Measurements from ENCODE around the gene PHLDA1. TPM values are rescaled to one million over a fixed set of nuclear protein-coding genes. Genes with fewer than 3 reads are reported as not detected.
"Not testable (repeated sequence)": the region's sequence is repeated elsewhere in the genome, so short reads cannot be mapped to it uniquely, and the experiment has no call there.

PHLDA1 gene
- total RNA-seq, 1 donor from 2014 or later, result 24.8 TPM

DNA sequence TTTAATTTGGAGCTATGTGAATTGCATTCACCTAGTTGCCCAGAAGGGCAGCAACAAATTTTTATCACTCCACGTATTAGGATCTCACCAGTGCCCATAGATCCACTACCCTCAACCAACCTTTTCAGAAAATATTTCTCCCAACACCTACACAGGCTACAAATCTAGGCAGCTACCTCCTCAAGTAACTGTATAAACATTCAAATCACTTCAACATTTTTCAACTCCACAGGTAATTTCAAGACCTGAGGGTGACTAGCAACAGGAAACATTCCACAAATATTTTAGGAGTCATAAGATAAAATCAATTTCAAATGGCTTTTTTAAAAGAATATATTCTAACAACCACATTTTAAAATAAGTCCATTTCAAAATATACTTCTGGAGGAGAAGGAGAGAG is 12.9 kb downstream of the PHLDA1 start:
- DNase-seq, result no peak

DNA sequence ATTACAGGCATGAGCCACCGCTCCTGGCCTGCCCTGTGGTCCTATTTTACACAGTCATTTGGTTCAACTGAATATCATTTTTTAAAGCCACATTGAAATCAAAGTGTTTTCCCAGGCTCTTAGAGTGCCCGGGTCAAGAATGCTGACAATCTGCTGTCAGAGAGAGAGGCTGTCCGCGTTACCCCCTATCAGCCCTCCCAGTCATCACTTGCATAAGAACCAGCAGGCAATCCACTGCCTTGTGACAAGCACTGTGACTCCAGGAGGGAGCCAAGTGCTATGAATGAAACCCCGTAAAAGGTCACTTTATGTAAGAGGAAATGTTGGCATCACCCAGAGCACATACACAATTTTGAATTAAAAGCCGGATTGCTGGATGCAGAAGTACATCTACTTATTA is 13.5 kb downstream of the PHLDA1 start:
- no peak for DNase-seq

DNA sequence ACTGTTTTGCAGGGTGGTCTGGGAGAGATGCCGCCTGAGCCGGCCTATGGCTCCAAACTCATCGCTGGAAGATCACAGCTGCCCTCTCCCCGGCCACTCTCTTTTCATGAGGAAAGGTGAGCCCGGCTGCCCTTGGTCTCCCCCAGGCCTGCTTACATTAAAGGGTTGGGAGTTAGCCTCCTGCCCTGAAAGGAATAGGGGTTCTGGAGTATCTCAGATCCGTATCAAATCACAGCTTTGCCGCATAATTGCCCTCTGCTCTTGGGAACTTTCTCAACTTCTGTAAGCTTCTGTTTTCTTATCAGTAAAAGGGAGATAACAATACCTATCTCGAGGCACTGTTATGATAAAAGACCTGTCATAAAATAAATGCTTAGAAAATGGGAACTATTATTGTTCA is 17.6 kb downstream of the PHLDA1 start:
- no peak for DNase-seq

DNA sequence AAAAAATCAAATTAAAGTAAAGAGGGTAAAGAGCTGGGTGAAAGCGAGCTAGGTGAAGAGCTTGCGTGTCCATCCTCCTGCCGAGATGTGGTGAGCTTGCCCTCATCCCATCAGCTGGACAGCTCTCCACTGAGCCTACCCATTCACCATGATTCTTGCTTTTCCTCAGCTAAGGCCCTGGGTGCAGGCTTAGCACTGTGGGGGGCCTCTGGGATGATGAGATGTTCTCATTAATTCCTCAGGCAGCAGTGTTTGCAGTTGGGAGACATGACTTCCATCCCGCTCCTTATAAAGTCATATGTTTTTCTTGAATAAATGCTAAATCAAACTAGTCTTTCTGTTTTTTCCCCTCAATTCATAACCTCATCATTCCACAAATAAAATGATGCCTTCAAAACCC is 18.0 kb downstream of the PHLDA1 start:
- no peak for DNase-seq

DNA sequence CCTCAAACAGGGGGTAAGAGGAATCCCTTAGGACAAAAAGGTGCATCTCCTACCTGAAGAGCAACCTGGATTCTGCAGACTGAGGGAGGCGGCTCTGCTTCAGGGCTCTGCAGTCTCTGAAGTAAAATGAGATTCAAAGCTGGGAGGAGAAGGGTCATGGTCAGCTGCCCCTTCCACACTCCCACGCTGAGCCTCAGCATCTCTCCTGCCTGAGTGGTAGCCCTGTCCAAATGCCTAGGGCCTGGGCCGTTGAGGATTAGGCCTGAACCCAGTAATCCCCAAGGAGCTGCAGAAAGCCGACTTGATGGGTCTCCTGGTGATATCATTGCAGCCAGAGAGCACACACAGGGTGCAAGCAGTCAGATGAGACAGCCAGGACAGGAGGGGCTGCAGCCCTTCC is 18.9 kb downstream of the PHLDA1 start:
- no peak for DNase-seq

DNA sequence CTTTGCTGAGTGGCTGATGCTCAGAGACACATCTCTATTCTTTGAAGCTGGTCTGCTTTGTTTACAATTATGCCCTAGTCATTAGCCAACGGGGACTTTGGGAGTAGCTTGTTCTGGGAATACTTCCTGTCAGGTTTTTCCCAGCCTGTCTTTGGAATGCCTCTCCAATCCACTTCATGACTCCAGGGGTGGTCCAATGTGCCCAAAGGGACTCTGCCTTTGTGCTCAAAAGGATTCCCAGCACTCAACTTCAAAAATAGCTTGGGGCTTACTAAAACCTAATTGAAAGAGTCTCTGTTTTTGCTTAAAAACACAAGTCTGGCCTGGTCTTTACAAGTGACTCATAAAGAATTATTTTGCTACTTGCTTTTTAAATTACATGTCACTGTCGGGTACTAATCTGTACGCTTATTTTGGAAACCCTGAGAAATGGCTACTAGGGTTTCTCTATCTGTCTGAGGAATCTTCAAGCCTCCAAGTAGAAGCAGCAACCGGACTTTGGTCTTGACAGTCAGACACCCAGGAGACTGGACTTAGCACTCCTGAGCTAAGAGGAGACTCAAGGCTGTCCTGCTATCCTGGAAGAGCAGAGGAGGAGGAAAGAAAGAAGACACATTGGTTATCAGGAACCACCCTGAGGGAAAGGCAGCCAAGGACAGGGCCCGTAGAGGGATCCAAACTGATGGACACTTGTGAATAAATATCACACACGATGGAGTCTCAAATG is 20.7 kb downstream of the PHLDA1 start:
- DNase-seq, result no peak

DNA sequence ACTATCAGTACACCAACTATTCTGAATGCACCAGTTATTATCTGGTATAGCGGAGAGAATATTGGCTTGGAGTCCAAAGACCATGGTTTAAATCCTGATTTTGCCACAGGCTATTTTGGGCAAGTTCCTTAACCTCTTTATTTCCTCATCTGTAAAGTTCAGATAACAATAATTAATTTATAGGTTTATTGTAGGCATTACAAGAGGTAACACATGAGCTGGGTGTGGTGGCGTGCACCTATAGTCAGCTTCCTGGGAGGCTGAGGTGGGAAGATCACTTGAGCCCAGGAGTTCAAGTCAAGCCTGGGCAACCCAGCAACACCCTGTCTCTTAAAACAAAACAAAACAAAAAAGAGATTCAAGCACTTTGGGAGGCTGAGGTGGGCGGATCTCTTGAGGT is 23.1 kb downstream of the PHLDA1 start:
- DNase-seq, result no peak

DNA sequence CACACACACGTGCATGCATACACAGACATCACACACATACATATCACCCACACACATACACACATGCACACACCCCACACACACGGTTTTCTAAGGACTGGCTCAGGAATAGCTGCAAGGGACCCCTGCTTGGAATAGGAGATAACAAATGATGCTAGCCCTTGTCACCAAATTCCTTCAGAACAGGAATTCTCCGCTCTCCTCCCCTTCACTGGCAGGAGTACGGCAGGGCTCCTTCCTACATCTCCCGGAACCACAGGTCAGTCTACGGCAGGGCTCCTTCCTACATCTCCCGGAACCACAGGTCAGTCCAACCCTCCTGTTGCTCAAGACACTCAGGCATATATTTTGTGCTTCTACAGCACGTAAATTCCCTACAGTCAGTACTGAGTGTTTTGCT is 23.9 kb downstream of the PHLDA1 start:
- no peak for DNase-seq

DNA sequence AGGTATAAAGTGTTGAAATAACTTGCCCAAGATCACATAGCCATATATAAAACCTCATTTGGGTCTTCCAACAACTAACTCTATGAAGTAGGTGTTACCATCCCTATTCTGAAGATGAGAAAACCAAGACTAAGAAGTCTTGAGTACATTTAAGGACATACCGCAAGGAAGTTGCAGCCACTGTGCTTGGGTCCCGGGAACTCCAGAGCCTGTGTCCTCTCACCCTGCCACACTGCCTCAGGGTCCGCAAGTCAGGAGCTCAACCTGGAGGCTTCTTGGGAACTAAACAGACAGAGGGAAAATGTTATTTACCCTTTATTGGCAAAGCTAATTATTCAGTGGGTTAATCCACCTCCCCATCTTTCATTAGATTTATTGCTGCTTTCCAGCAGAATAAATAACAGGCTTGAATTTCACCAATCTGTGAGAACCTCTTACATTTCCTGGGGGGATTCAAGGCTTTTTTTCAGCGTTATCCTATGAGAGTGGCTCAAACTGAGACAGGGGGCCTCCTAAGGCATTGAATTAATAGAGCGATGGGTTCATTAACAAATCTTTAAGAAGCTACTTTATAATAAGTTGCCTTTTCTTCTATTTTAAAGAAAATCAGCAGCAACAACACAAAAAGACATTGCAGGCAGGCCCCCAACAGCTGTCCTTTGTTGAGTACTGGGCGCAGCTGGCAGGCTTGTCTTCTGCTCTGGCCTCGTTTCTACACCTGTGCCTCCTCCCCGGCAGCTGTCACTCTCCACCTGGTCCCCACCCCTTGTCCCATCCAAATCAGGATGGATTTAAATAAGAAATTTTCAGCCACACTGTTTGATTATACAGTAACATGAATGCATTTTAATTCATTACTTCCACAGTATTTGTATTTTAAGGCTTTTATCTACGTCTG is 25.3 kb downstream of the PHLDA1 start:
- DNase-seq, result no peak

DNA sequence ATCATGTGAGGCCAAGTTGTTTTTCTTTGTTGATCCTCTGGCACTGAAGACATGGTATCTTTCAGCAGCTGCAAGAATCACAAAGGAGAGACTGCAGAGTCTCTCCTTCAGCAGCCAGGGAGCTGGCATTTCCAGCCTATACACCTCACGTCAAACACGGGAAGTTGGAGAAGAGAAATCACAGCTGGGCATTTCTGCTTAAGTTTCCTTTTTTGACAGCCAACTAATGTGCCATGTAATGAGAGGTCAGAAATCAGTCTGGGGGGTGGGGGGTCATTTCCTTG is 28.3 kb downstream of the PHLDA1 start:
- DNase-seq, result no peak

DNA sequence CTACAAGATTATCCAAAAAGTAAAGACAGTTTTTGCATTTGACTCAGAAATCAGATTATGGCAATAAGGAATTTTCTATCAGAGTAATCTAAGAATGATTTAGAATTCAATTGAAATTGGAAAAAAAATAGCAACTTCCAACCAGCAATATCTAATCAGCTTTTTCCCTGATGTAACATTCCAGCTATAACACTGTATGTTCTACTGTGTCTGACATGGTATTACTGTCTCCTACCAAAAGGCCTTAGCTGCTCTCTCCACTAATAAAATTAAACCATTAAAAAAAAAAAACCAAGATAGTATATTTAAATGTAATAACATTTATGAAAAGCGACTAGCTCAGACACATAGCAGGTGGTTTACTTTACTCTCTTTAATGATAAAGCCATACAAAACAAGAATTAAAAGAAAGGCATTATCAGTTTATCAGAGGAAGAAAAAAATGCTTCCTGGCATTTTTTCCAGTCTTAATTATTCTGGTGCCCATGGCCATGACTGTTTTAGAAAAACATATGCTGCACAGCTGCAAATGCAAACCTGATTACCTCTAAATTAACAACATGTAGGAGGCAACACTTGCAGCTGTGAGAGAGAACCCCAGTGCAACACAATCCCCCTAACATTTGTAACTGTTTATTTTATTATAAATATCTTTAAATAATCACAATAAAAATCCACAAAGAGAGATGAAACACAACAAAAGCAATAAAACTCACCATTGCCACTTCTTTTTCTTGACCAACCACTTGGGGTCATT is 28.8 kb downstream of the PHLDA1 start:
- no peak for DNase-seq

DNA sequence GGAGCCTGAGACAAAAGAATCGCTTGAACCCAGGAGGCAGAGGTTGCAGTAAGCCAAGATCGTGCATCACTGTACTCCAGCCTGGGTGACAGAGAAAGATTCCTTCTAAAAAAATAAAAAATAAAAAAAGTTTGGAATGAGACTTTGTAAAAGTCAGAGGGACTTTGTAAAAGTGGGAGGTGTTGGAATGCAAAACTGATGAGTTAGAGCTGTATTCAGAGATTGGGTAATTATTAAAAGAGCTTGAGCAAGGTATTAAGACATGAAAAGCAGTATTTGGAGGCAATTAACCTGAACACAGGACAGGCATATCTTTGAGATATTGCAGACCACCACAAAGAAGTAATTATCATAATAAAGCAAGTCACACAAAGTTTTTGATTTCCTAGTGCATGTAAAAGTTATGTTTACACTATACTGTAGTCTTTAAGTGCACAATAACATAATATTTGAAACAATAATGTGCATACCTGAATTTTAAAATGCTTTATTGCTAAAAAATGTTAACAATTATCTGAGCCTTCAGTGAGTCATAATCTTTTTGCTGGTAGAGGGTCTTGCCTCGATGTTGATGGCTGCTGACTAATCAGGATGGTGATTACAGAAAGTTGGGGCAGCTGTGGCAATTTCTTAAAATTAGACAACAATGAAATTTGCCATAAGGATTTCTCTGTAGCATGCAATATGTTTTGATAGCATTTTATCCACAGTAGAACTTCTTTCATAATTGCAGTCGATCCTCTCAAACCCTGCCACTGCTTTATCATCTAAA is 33.1 kb downstream of the PHLDA1 start:
- DNase-seq, result no peak

DNA sequence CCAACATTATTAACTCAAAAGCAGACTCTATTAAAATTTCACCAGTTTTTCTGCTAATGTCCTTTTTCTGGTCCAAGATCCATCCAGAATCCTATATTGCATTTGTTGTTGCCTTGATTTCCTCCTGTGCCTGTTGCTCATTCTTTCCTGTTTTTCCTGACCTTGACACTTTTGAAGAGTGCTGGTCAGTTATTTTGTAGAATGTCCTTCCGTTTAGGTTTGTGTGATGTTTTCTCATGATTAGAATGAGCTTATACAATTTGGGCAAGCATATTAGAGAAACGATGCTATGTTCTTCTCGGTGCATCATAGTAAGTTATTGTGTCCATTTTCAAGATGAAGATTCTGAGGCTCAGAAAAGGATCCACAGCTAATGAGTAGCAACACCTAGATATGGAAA is 33.9 kb downstream of the PHLDA1 start:
- DNase-seq, result no peak

DNA sequence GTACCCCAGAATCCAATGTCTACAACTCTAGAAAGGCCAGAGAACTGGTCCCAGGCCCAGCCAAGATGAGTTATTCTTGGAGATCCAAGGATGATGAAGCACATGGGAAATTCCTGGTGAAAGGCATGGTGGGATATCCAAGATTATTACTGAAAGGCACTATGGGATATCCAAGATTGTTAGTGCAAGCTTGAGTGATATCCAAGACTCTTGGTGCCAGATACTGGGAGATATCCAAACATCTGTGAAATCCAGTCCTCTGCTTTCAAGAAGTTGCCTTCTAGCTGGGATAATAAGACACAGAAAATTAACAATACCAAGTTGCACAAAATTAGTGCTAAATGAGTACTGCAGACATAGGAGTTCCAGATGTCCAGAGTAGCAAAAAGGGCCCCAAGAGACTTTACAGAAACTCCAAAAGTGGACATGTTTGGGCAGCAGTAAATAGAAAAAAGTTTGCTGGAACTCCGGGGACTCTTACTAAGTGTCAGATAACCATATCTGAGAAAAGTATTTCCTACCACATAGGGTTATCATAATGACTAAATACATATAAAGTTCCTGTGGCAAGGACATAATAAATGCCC is 34.6 kb downstream of the PHLDA1 start:
- no peak for DNase-seq

DNA sequence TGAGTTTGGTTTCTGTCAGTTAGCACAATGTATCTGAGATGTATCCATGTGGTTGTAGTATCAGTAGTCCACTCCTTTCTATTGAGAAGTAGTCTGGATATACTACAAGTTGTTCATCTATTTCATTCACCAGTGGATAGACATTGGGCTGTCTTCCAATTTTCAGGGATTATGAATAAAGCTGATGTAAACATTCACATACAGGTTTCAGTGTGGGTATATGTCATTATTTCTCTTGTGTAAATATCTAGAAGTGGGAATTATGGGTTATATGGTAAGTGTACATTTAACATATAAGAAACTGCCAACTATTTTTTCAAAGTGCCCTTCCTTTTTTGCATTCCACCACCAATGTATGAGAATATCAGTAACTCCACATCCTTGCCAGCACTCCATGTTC is 35.9 kb downstream of the PHLDA1 start:
- no peak for DNase-seq

DNA sequence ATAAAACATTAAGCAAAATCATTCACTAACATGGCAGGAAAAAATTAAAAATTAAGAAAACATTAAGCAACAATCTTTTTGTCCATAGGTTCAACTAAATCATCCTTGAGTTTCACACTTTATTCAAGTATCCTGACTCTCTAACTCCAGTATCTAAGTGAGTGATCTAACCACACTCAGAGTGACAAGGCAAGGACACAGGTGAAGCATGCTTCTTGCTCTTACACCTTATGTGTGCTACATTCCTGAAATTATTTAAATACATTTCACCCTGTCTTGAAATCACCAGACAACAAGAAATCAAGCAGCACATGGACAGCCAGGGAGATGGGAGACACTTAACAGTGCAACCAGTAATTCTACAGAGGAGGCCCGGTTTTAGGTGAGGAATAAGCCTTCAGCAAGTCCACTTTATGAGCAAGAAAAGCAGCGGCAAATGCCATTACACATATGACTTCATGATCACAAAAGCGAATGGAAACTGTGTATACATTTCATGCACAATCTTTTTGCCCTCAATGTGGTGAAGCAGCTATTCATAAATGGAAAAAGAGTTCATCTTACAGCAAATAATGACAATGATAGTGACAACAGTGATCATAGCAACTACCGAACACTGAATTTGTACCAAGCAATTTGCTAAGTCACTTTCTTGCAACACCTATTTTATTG is 37.4 kb downstream of the PHLDA1 start:
- no peak for DNase-seq

DNA sequence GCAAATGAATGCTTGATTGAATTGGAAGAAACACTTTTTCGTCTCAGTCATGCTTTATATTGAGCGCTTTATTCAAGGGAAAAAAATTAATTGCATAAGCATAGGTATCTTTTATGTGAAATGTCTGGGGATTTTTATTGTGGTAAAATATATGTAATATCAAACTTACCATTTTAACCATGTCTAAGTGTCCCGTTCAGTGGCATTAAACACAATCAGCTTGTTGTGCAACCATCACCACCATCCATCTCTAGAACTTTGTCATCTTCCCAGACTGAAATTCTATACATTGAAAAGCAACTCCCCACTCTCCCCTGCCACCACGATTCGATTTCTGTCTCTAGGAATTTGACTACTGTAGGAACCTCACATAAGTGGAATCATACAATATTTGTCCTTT is 39.8 kb downstream of the PHLDA1 start:
- no peak for DNase-seq

DNA sequence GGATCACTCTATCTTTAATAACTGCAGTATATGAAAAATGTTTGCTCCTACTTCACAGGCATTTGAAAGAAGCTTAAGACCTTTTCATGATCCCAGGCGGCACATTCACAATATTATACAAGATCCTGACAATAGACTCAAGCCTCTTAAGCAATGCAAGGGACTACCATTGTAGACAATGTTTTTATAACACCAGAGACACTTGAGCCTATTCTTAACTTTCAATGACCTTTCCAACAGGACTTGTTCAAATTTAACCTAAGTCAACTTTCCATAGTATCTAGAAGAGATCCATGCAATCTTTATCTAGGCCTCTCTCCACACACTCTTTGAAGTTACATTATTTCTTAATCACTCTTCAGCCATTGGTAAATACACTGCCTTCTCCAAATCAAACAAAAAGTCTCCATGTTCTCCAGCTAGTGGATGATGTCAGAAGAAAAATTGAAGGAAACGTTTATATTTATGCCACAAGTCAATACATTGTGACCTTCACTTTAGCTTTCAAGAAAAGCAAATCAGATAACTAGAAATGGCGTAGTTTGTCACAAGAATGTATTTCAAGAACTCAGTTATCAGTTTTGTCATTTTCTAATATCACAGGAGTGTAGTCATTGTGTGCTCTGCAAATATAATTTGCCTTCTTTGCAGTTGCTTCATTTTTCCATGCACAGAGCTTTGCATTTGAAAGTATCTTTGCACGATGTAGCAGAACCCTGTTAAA is 41.2 kb downstream of the PHLDA1 start:
- no peak for DNase-seq

DNA sequence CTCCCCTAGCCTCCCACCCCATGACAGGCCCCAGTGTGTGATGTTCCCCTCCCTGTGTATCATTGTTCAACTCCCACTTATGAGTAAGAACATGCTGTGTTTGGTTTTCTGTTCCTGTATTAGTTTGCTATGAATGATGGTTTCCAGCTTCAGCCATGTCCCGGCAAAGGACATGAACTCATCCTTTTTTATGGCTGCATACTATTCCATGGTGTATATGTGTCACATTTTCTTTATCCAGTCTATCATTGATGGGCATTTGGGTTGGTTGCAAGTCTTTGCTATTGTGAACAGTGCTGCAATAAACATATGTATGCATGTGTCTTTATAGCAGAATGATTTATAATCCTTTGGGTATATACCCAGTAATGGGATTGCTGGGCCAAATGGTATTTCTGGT is 43.9 kb downstream of the PHLDA1 start:
- not testable (repeated sequence) for DNase-seq

DNA sequence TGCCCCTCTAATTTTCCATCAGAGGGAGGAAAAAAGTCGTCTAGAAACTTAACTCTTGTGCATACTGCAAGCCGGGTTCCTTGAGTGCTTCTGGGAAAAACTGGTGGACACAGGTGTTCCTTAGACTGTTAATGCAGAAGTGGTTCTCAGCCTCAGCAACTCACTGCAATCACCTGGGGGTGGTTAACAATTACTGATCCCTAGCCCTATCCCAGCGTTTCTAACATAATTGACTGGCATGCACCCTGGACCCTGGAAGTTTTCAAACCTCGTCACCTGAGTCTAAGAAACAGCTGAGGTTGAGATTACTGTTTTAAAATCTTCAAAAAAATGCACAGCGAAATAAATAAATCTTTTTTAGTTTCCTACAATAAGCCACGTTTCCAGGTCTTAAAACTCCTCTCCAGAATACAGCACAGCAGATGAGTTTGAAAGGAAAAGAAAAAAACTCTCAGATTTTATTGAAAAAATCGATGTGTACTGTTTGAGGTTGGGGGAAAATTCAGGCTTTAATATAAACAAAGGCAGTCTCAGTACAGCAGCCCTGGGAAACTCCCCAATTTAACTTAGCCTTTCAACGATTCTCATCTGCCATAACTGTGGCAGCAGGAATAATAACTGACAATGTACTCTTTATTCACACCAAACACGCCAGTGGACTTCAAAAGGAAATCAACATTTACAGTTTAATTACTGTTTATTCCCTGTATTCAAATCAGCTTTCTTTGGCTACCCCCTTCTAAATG is 45.4 kb downstream of the PHLDA1 start:
- DNase-seq, result no peak

Measured in occipital lobe (tissue), 2 donors.